Embryonic facial prominence (tissue), 1 donor: ENCODE data around the gene DEFB124.
"Not testable (repeated sequence)": the region's sequence is repeated elsewhere in the genome, so short reads cannot be mapped to it uniquely, and the experiment has no call there.

ENCODE experiments used
- DNase-seq: peaks from one replicate; pipeline ENCODE4 v3.0.0-alpha.2; 2016; ENCODE audit errors: extremely low spot score

DEFB124 gene, protein sequence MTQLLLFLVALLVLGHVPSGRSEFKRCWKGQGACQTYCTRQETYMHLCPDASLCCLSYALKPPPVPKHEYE

DNA sequence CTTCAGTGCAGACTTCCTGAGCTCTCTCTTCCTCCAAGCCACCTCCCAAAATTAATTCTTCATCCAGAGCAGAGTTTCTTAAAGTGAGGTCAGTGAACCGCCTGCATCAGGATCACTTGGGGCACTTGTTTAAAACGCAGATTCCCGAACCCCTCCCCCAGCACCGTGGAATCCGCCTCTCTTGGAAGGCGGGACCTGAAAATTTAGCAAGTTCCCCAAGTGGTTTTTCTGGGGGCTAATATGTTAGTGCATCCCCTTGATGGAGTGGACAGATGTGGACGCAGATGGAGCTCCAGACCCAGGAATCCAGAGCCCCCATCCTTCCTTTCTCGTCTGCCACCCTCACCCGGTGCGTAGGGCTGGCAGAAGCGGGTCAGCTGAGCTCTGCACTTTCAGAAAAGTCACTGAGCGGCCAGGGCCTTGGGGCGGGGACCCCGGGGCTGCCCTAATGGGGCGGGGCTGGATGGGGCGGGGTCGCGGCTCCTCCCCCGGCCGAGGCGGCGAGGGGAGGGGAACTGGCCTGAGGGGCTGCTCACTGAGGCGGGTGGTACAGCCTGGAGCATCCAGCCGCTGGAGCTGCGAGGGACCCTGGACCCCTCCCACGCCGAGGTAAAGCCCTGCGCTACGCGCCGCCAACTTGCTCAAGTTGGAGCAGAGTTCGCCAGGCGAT lies at the start of gene DEFB124, which contains the start of gene REM1:
Gene DEFB124, minus strand, starts transcription at position 370 of the 670 bp plus-strand sequence. CDS start 2,114 bp downstream, outside the sequence.
Gene REM1, plus strand, starts transcription at position 531 of the 670 bp plus-strand sequence. CDS start 1,158 bp downstream, outside the sequence.
- no peak for DNase-seq

DNA sequence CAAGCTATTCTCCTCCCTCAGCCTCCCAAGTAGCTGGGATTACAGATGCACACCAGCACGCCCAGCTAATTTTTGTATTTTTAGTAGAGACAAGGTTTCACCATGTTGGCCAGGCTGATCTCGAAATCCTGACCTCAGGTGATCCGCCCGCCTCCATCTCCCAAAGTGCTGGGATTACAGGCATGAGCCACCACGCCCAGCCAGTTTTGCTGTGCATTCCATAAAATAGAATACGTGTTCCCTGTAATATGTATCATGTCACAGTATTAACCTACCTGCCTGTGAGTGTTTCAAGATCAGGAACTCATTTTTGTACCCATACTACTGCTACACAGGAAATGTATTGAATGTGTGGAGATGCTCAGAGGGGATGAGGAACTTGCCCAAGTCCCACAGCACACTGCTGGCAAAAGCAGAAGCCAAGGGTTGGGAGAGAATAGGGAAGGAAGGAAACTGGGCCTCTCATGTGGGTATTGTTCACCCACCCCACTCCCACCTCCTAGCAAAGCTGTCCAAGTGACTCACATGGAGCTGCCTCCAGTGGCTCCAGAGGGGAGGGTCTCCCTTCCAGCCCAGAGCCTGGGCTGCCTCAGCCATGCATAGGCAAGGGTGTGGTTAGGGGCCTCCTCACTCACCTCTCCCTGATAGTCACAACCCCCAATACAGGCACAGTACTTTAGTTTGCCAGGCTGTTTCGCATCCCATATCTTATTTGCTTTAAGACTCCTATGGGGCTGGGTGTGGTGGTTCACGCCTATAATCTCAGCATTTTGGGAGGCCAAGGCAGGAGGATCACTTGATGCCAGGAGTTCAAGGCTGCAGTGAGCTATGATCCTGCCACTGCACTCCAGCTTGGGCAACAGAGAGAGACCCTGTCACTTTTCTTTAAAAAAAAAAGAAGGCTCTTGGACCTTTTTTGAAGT lies 48.7 kb upstream of the DEFB124 start:
- DNase-seq = no peak

DNA sequence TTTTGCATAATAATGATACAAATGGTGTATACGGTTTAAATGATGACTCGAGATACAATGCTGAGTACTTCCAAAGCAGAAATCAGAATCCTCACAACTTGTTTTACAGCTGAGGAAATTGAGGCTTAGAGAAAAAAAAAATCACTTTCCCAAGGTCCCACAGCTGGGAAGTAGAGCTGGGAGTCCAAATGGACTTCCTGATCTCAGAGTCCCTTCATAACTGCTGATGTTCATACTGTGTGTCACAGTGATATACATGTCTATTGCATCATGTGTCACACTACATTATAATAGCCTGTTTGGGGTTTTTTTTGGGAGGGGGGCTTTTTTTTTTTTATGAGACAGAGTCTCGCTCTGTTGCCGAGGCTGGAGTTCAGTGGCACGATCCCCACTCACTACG lies 47.8 kb upstream of the DEFB124 start:
- no peak for DNase-seq

DNA sequence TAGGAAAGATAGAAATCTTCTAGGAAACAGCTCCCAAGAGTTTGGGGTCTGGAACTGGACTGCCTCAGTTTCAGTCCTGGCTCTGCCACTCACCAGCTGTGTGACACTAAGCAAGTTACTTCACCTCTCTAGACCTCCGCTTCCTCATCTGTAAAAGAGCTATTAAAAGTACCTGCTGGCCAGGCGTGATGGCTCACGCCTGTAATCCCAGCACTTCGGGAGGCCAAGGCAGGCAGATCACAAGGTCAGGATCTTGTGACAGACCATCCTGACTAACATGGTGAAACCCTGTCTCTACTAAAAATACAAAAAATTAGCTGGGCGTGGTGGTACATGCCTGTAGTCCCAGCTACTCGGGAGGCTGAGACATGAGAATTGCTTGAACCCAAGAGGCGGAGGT lies 46.3 kb upstream of the DEFB124 start:
- not testable (repeated sequence) for DNase-seq

DNA sequence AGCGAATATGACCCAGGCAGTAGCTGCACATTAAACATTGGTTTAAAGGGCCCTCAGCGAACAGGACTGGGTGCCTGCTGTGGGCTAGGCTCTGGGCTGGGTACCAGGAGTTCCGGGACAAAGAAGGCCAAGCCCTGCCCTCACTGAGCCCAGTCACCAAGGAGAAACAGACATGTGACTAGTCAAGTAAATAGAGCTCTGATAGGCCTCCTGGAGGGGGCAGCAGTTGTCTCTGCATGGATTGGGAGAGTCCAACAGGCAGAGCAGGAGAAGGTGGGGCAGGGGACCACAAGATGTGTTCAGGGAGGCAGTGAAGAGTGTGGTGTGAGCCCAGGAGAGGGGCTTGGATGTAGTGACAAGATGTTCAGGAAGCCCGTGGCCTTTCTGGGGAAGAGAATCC lies 42.4 kb upstream of the DEFB124 start:
- DNase-seq = no peak

DNA sequence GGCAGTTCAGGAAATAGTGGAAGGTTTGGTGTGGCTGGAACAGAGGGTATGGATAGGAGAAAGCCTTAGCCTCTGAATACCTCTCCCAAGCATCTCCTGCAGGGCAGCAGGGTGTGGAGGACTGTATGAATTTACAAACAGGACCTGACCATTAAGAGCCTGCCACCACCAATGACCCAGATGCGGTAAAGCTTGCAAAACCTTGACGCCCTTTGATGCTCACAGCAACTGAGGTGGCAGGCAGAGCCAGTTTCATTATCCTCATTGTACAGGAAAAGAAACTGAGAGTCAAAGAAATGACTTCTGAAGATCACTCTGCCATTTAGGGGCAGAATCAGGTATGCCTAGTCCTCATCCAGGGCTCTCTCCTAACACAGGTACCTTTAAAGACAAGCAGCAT lies 41.7 kb upstream of the DEFB124 start:
- DNase-seq = no peak

DNA sequence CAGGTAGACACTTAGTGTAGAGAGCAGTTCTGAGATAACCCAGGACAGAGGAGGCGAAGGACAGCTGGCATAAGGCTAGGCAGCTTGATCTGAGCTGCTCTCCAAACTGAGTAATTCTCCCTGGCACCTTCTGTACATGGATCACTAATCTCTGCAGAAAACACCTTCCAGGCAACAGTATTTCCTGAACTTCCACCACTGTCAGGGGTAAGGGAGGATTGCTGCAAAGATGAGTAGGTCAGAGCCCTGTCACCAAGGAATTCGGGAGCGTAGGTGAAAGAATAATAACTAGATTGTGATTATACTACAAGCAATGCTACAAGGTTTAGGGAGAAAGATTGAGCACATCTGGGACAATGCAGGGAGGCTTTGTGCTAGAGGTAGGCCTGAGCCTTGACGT lies 41.2 kb upstream of the DEFB124 start:
- no peak for DNase-seq

DNA sequence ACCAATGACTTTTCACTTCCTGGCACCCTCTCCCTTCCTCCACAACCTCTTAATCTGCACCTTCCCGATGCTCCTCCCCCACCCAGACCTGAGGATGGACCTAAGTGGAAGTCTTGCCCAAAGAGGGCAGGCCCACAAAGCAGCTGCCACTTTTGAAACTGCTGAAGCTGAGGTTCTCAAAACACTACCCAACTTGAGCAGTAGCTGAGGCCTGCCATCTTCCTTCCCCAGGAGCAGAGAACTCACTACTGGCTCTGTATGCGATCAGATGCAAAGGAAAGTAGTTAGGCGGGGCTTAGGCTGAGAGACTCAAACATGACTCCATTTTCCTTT lies 40.8 kb upstream of the DEFB124 start:
- no peak for DNase-seq

DNA sequence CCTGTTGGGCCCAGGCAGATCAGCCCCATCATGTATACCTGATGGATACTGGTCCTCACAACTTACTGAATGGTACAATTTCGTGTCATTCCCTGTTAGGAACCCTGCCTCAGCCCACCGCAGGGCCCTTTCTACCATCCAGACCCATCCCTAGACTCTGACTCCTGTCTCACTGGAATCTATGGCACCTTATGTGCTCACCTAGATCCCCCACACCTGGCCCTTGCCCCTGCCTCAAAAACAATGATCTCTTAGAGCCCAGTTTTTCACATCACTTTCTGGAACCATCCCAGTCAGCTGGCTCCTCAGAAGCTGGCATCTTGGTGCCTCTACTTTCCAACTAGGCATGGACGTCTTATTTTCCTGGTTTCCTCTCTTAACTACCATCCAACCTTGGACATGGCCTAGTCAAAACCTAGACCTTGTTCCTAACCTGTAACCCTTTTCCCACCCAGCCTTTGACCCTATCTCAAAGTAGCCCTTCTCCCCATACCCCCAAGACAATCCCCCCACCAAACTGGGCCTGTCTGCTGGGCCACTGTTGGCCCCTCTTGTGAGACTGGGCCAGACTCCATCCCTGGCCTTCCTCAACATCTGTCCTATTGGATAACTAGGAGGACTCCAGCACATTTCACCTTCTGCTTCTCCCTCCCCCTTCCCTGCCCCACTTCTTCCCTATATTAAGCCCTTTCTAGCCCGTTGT lies 40.3 kb upstream of the DEFB124 start:
- no peak for DNase-seq

DNA sequence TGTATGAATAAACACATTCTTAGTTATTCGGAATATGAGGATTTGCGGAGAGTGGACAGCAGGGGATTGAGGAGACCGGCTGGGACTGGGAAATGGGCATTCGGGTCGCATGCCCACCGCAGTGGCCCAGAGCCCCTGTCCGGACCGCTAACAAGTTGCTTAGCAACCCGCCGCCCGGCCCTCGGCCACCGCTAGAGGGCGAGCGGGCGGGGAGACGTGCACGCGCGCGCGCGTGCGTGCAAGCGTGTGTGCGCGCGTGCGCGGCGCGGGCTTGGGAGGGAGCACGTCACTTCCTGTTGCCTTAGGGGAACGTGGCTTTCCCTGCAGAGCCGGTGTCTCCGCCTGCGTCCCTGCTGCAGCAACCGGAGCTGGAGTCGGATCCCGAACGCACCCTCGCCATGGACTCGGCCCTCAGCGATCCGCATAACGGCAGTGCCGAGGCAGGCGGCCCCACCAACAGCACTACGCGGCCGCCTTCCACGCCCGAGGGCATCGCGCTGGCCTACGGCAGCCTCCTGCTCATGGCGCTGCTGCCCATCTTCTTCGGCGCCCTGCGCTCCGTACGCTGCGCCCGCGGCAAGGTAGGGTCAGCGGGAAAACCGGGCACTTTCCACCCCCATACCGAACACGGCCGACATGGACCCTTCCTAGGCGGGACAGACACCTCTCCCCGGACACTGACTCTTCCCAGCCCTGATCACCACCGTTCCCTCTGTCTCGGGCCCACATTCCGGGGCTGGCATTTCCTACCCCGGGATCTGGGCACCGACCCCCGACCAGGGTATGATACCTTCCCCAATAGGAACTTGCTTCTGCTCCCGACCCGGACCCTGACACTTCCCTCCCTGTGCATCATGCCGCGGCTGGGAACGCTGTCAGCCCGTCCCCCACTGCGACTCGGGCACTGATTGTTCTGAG lies 39.5 kb upstream of the DEFB124 start, which contains the start of gene HM13:
Gene HM13, plus strand, starts transcription at position 289 of the 918 bp plus-strand sequence. Its CDS starts 110 bp downstream, at position 399.
- DNase-seq = peak; percentile 80

DNA sequence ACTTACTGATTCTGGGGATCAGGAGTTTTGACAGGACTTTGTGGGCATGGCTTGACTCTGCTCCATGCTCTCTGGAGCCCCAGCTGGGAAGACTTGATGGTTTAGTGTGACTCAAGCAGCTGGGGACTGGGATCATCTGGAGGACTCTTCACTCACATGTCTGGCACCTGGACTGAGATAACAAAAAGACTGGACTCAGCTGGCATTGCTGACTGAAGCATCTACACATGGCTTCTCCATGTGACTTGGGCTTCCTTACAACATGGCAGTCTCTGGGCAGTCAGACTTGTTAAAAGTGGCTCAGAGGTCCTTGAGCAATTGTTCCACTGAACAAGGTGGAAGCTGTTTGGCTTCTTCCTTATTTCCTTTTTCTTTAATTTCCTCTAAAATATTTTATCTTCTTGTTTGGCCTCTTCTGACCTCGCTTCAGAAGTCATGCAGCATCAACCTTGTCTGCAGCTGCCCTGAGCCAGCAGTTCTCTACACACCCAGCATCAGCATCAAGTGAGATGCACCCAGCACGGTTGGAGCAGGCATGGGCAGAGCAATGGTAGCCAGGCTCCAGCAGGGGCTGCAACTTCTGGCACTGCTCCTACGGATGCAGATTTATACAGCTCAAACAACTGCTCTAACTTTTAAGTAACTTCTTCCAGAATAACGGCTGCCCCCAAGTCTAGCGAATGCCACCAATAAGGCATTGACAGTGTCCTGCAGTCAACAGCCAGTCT lies 33.8 kb upstream of the DEFB124 start:
- DNase-seq = no peak

DNA sequence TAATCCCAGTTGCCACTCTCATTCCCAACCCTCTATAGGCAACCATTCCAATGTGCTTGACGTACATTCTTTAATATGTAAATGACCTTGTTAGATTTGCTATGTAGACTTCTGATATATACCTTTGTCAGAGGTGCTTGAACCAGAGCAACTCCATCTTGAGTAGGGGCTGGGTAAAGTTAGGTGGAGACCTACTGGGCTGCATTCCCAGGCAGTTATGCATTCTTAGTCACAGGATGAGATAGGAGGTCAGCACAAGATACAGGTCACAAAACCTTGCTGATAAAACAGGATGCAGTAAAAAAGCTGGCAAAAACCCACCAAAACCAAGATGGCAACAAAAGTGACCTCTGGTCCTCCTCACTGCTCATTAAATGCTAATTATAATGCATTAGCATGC lies 31.0 kb upstream of the DEFB124 start:
- DNase-seq = no peak

DNA sequence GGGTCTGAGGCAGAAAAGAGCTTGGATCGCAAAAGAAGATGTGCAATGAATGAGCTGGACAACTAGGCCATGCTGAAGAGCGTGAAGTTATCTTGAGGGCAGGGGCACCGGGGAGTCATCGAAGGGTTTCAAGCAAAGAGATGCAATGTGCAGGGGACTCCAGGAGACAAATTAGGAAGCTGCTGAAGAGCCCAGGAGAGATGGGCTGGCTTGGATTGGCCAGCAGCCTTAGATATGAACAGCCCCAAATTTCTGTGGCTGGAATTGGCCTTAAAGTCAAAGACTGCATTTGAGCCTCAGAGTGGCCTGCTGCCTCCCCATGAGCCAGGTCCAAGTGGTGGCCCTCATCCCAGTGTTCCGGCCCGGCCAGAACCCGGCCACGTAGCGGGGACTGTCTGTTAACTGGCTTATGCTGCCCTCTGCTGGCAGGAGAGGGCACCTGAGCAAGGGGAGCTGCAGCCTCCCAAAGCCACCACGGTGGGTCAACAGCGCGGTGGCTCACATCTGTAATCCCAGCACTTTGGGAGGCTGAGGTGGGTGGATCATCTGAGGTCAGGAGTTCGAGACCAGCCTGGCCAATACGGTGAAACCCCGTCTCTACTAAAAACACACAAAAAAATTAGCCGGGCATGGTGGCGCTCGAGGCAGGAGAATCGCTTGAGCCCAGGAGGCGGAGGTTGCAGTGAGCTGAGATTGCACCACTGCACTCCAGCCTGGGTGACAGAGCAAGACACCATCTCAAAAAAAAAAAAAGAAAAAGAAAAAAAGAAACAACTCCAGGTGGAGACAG lies 28.2 kb upstream of the DEFB124 start:
- not testable (repeated sequence) for DNase-seq

DNA sequence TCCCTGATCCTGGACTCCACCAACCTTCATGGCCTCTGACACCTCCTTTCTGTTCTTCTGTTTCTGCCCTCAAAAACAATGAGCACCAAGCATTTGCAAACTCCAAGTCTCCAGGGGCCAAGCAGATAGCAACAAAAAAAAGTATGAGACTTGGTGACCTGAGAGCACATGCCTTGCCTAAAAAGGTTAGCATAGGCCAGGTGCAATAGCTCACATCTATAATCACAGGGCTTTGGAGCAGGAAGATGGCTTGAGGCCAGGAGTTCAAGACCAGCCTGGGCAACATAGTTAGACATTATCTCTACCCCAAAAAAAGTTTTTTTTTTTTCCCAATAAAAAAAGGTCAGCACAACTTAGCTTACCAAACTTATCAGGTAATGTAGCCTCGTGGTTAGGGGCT lies 25.6 kb upstream of the DEFB124 start:
- no peak for DNase-seq

DNA sequence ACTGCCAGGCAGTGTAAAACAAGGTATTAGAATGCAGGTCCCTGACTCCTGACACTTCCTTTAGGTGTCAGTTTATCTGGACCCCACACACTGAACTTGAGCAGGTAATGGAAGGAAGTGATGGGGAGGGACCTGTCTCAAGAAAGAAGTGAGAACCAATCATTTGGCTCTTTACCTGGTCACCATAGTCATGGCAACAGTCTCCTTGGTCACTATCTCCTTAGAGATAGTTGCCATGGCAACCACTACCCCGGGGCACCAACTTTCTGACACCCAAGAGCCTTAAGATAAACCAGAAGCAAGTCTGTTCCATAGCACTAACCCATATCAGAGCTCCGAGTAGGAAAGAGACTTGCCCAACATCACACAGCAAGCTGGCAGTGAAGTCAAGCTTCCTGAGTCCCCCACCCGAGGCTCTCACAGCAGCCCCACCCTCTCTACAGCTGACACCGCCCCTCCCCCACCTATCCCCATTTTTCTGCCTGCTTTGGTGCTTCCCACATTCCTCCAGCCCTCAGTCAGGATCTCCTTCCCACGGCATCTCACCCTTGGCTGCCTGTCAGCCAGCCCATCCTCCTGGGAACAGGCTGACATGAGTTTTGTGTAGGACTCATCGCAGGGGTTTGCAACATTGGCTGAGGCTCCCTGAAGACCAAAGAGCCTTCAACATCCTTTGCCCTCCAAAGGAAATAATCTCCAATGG lies 23.1 kb upstream of the DEFB124 start:
- no peak for DNase-seq

DNA sequence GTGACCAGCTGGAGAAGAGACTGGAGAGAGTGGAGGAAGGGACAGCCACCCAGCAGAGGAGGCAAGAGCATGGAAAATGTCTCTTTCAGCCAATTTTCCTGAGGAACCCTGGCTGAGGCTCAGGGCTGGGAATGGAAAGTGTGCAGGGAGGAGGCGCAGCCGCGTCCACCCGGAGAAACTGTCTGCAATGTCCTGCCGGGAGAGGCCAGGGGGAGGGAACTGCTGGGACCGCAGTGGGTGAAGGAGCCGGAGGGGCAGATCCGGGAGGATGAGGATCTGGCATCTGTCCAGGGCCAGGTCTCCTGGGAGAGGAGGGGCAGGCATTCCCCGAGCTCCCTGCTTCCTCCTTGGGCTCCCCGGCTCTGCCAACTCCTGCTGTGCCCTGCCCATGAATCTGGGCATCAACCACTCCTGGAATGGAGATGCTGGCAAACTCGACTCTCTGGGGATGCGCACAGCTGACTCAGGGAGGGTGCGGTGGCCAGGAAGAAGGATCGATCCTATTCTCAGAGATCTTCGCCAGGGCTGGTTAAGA lies 21.9 kb upstream of the DEFB124 start:
- DNase-seq = no peak

DNA sequence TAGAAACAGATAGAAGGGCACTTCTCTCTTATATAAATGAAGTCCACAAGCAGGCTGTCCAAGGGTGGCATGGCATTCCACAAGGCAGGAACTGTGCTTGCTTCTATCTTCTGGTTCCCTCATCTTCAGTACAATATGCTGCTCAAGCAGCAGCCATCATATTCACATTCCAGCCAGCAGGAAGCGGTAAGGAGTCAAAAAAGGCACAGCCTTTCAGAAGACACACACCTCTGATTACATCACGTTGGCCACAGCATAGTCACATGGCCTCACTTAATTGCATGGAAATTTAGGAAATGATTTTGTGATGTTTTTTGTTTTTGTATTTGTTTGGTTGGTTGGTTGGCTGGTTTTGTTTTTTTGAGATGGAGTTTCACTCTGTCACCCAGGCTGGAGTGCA lies 19.2 kb upstream of the DEFB124 start:
- DNase-seq = no peak

DNA sequence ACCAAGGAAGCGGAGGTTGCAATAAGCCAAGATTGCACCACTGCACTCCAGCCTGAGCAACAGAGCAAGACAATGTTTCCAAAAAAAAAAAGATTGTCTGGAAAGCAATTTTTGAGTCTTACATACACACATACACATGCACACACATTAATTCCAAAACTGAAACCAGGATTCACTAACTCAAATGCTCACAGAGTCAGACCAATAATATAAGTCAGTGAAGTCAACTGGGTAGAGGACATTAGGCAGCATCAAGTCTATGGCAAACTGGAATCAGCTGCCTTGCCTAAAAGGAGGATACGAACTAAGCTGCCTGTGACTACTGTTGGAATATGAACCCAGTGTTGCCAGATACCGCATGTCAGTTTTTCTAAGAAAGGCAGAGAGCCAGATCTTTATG lies 15.8 kb upstream of the DEFB124 start:
- DNase-seq = no peak

DNA sequence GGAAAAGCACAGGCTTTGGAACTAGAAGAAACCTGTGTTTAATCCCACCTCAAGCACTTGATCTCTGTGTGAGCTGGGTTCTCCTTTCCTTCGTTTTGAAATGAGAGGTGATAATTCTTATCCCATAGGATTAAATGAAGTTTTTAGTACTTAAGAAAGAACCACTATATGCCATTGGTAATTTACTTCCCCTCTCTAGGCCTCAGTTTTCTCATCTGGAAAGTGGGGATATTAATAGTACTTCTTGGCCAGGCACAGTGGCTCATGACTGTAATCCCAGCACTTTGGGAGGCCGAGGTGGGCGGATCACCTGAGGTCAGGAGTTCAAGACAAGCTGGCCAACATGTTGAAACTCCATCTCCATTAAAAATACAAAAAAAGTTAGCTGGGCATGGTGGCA lies 14.2 kb upstream of the DEFB124 start:
- no peak for DNase-seq
